Measurements from ENCODE around the gene OBP2B.

- TF ChIP-seq CTCF (IDR thresholded peaks at IDR 0.05) (no peak), POLR2A (IDR thresholded peaks at IDR 0.05) (no peak), EP300 (IDR thresholded peaks at IDR 0.05) (no peak)
Measured at GRCh38 chr9:133221177-133221809, 12.2 kb upstream of the OBP2B start.
